Hypothalamus (tissue), 51 donors: ENCODE measurements around the gene CRYBG2.
"Not testable (repeated sequence)": the region's sequence is repeated elsewhere in the genome, so short reads cannot be mapped to it uniquely, and the experiment has no call there.

Experiments used
- DNase-seq, 51 donors: peaks; one replicate each; lab custom pipeline; 2025; lab: John Stamatoyannopoulos, UW

CRYBG2 gene

GRCh38 chr1:26353976-26354820 lies at the start of gene CRYBG2:
Gene CRYBG2 (minus strand): TSS chr1:26354130. CDS start chr1:26346657, 7,473 bp downstream.
- DNase-seq, result no peak

GRCh38 chr1:26403656-26404055 lies 49.7 kb upstream of the CRYBG2 start:
- DNase-seq, result no peak

GRCh38 chr1:26401891-26402290 lies 48.0 kb upstream of the CRYBG2 start:
- DNase-seq, result no peak

GRCh38 chr1:26399034-26399433 lies 45.1 kb upstream of the CRYBG2 start:
- no peak for DNase-seq

- no peak for DNase-seq
These were observed 41.8 kb upstream of the CRYBG2 start for GRCh38 chr1:26395754-26396153.

GRCh38 chr1:26391450-26391849 lies 37.5 kb upstream of the CRYBG2 start:
- DNase-seq, result peak in 4 of 51 donors; percentile 2 to 12 (median 7)

GRCh38 chr1:26389604-26390247 lies 35.8 kb upstream of the CRYBG2 start:
- no peak for DNase-seq

GRCh38 chr1:26388791-26389445 lies 35.0 kb upstream of the CRYBG2 start:
- no peak for DNase-seq

- DNase-seq, result no peak
These were observed 33.5 kb upstream of the CRYBG2 start for GRCh38 chr1:26387447-26387846.

GRCh38 chr1:26385063-26385462 lies 31.1 kb upstream of the CRYBG2 start:
- not testable (repeated sequence) for DNase-seq

- no peak for DNase-seq
These were observed 30.1 kb upstream of the CRYBG2 start for GRCh38 chr1:26384076-26384475.

GRCh38 chr1:26378879-26379251 lies 24.9 kb upstream of the CRYBG2 start:
- DNase-seq, result no peak

GRCh38 chr1:26378088-26378878 lies 24.4 kb upstream of the CRYBG2 start:
- DNase-seq, result peak in 1 of 51 donors; percentile 1

- no peak for DNase-seq
These were observed 22.1 kb upstream of the CRYBG2 start for GRCh38 chr1:26376050-26376449.

GRCh38 chr1:26375081-26375480 lies 21.2 kb upstream of the CRYBG2 start:
- DNase-seq, result no peak

- not testable (repeated sequence) for DNase-seq
These were observed 20.4 kb upstream of the CRYBG2 start for GRCh38 chr1:26374361-26374760.

- DNase-seq, result no peak
These were observed 19.9 kb upstream of the CRYBG2 start for GRCh38 chr1:26373789-26374188.

- no peak for DNase-seq
These were observed 19.4 kb upstream of the CRYBG2 start for GRCh38 chr1:26373281-26373680.

- DNase-seq, result not testable (repeated sequence)
These were observed 18.7 kb upstream of the CRYBG2 start, which contains the start of gene ZNF683 for GRCh38 chr1:26372611-26373010. Gene ZNF683 (minus strand): TSS chr1:26372750. CDS start chr1:26368571, 4,179 bp downstream.

- no peak for DNase-seq
These were observed 18.1 kb upstream of the CRYBG2 start for GRCh38 chr1:26372039-26372438.
